GM18526 (cell line): ENCODE results near the gene SH3BGRL2.

Experiments used
- POLR2A ChIP-seq: IDR thresholded peaks from 3 replicates; pipeline ENCODE4 v1.6.1; 2011; ENCODE audit not compliant: insufficient read length; ENCODE audit errors: extremely low read depth

Gene SH3BGRL2

DNA sequence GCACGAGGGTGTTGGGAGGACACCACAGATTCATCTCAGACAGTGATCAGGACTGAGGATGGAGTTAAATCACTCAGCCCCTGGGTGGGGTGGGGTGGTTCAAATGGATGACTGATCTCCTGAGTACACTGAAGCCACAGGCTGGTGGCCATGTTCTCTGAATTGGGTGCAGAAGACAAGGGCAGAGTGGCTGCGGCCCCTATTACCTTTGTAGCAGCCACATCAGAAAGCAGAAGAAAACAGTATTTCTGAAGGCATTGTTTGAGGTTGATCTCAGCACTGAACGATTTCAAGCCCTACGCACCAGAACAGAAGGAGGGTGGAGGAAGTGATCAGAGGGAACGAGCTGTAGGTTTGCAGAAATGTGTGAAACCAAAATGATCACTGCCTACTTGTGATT lies 71.6 kb downstream of the SH3BGRL2 start:
- TF ChIP-seq POLR2A, result no peak

DNA sequence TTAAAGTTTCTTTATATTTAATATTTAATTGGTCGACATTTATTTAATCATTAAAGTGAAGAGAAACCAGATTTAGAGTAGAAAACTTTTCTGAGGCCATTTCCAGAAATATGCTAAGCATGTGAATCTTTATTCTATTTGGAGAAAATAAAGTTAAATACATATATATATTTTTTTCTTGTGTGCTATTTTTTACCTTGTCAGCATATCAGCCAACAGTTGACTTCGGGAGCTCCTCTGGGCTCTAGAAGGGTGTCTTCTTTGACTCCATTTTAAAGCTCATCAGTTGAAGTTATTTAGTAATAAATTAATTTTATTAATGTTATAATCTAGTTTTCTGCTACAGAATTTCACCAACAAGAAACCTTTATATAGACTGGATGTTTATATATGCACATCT lies 73.1 kb downstream of the SH3BGRL2 start:
- TF ChIP-seq POLR2A, result no peak

GRCh38 chr6:79705456-79705995 lies 74.4 kb downstream of the SH3BGRL2 start:
- TF ChIP-seq POLR2A, result no peak

DNA sequence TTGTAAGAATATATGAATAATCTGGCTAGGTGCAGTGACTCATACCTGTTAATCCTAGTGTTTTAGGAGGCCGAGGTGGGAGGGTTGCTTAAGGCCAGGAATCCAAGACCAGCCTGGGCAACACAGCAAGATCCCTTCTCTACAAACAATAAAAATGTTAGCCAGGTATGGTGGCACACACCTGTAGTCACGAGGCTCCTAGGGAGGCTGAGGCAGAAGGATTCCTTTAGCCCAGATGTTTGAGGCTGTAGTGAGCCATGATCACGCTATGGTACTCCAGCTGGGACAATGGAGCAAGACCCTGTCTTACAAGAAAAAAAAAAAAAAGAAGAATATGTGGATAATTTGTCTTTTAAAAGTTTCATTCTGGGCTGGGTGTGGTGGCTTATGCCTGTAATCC lies 75.4 kb downstream of the SH3BGRL2 start:
- TF ChIP-seq POLR2A, result no peak

GRCh38 chr6:79707621-79708020 lies 76.5 kb downstream of the SH3BGRL2 start:
- TF ChIP-seq POLR2A, result no peak

DNA sequence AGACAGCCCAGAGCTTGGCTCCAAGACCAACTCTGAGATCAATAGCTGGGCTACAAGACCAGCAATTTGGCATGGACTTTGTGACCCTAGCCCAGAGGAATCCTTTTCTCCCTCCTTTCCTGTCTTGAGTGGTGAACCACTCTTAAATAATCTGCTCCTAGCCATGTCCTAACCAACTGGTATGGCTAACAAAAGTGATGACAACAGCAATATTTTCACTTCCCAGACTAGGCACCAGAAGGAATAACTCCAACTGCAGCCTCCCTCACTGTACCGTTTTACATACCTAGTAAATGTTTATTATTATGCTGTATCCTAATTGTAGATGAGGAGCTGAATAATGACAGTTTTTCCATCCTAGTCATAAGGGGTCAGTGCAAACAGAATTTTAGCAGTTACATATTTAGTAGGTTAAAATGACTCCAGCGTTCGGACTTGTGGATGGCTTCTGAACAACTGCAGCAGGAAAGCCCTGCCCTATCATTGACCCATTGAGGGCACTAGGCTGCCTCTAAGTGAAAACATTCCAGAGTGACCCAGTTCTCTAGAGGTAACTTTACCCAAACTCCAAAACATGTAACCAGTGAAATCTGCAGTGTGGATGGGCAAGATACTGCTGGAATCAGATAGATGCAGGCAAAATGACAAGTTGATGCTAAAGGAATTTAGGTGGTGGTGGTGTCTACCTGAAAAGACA lies 77.1 kb downstream of the SH3BGRL2 start:
- no peak for TF ChIP-seq POLR2A

DNA sequence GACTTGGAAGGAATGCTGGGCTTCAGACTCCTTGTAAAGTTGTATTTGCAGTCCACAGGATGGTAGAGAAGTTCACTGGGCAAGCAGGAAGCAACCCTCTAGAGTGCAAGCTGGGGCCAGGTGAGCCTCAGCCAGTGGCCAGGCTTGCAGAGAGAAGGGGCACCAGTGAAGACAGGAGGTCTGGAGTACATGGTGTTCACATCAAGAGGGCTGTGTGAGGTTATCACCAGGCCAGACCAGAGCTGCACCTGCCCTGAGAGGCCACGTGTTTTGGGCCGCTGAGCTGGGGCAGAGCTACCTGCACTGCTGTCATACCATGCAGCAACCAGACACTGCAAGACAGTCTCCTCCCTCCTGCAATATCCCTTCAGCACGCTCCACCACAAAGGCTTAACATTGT lies 79.0 kb downstream of the SH3BGRL2 start:
- no peak for TF ChIP-seq POLR2A

- no peak for TF ChIP-seq POLR2A
Measured at GRCh38 chr6:79711167-79711566, 80.0 kb downstream of the SH3BGRL2 start.

GRCh38 chr6:79712144-79712543 lies 81.0 kb downstream of the SH3BGRL2 start:
- no peak for TF ChIP-seq POLR2A

DNA sequence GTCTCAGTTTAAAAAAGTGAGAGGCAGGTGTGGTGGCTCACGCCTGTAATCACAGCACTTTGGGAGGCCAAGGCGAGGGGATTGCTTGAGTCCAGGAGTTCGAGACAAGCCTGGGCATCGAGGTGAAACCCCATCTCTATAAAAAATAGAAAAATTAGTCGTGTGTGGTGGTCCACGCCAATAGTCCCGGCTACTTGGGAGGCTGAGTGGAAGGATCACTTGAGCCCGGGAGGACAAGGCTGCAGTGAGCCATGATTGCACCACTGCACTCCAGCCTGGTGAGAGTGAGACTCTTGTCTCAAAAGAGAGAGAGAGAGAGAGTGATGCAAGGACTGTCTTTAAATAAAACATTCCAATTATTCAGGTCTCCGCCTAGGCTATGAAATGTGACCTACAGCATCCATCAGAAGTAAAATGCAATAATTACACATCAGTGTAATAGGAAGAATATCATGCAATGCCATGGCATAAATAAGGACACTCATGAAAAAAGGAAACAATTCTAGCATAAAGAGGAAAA lies 81.5 kb downstream of the SH3BGRL2 start:
- no peak for TF ChIP-seq POLR2A

DNA sequence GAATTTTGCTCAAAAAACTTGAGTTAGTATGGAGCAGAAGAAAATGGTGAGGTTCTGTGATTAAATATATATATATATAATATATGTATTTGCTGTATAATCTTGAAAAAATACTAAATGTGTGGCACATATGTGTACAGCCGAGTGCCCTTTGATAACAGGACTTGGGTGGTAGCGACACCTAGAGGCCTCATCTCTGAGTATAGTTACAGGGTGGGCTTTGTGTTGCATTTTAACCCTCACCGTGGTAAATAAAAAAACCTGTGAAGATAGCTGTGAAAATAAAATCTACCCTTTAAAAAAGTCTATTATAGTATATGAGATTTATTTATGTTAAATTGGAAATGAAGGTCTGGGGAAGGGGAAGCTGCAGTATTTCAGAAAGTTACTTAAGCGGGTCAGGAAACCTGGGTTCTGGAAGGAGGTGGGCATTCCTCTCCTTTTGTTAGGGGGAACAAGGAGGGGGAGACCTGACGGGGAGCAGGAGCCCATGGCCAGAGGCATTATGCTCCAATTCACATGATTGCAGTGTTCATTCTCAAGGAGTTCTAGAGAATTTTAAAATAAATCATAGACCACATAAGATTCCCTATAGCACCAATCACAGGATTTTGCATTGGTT lies 82.7 kb downstream of the SH3BGRL2 start:
- no peak for TF ChIP-seq POLR2A

- no peak for TF ChIP-seq POLR2A
Measured at GRCh38 chr6:79717989-79718388, 86.9 kb downstream of the SH3BGRL2 start.

DNA sequence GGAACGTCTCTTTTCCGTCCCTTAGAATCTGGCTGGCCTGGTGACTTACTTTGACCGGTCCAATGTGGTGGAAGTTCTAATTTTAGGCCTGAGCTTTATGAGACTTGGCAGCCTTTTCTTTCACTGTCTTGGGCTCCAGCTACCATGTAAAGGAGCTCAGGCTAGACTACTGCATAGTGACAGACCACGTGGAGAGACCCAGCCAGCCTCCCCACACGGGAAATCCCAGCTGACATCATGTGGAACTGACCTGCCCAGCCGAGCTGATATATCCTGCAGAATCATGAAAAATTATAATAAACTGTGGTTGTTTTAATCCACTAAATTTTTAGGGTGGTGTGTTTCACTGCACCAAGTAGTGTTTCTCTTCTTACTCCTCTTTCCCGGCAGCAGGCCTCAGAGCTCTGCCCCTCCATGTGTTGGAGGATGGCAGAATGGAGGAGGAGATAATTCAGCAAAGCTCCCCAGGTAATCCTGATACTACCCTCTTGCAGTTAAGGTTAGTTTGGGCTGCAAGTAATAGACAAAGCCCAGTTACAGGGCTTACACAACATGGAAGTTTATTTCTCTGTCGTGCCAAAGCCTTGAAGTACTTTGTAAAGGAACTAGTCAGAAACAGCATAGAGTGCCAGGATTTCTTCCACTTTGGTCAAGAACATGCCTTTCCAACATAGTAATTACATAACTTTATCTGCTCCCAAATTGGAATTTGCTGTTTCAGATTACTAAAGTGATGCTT lies 87.5 kb downstream of the SH3BGRL2 start:
- TF ChIP-seq POLR2A, result no peak

DNA sequence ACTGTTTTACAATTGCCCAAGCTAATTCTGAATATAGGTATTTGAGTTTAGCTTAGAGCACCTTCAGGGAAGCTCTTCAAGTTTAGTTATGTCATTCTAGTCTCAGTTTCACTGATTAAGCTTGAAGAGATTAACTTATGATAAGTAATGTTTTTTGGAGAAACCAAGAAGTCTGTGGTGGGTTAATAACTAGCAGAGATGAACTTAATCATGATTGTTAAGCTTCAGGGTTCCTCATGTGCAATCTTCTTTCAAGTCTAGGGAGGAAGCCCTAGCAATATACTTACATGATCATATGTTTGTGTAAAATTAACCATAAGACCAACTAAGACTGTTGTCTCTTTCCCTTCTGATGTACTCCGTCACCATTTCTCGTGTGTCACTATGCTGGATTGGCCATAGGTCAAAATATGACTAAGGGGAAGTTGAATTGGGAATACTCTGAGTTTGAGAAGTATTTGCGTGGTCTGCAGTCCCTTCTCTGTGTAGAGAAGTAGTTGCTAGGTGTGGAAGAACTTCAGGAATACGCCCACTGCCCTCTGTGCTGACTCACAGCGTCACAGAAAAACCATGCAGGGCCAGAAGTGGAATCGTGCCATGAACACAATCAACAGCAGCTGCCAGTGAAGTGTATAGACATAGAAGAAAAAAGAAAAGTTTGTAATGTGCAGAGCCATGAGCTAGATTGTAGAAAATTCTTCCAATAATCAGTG lies 88.3 kb downstream of the SH3BGRL2 start:
- TF ChIP-seq POLR2A, result no peak

GRCh38 chr6:79724816-79725215 lies 93.7 kb downstream of the SH3BGRL2 start:
- TF ChIP-seq POLR2A, result no peak

DNA sequence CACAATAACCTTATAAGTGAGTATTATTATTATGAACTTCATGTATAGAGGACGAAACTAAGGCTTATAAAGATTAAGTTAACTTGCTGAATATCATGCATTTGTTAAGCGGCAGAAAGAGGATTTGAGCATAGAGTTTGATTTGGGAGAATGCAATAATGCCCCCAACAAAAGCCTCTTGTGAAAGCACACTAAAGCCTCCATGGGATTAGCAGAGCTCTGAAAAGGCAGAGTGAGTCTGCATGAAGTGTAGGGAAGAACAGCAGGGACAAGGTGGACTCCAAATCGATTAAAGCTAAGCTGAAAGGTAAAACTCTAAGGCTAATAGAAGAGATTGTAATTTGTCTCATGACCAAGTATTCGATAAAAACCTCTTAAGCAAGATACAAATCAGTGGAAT lies 100.3 kb downstream of the SH3BGRL2 start:
- no peak for TF ChIP-seq POLR2A

DNA sequence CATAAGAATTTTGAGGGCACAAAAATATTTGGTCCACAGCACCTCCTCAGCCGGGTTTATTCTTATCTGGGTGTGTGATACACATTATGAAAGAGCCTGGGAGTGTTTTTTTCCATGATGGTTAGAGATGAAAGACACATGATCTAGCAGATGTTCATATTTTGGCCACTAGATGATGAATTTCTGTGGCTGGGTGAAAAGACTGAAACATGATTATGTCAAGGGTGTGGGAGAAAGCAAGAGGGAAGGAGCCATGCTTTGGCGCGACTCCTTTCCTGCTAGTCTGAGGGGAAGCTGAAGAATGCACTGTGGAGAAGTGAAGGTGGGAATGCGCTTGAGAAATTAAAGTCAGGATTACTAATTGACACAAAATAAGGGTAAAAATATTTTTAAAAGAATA lies 102.3 kb downstream of the SH3BGRL2 start:
- no peak for TF ChIP-seq POLR2A
